BJ (cell line): ENCODE results near the gene CREB1. TPM values are rescaled to one million over a fixed set of nuclear protein-coding genes. Genes with fewer than 3 reads are reported as not detected.

ENCODE experiments used
- CTCF ChIA-PET: fragments of 350-600 bp; formaldehyde crosslinking; extraction: SDS; loops from one replicate; lab custom pipeline; 2021; ENCODE audit warnings: antibody characterized with exemption, inconsistent platforms; lab: Yijun Ruan, JAX
- POLR2A ChIA-PET: fragments of 300-600 bp; sonication (Branson Sonifier 250); formaldehyde crosslinking; extraction: SDS; loops from one replicate; lab custom pipeline; 2021; ENCODE audit warnings: antibody characterized with exemption; lab: Charles Lee
- DNase-seq: peaks from one replicate; pipeline ENCODE4 v3.0.0-alpha.2; 2011; ENCODE audit warnings: low read depth
- H3K27me3 ChIP-seq: 2 replicates; pipeline ENCODE4 v1.6.0; 2011; ENCODE audit warnings: low read length; ENCODE audit not compliant: control insufficient read depth, insufficient read depth
- H3K36me3 ChIP-seq: 2 replicates; pipeline ENCODE4 v1.5.1; 2011; ENCODE audit warnings: low read length; ENCODE audit not compliant: control insufficient read depth, insufficient read depth
- H3K4me3 ChIP-seq: 2 replicates; pipeline ENCODE4 v1.5.1; 2011; ENCODE audit warnings: low read depth, mild to moderate bottlenecking, control low read depth, low read length
- CTCF ChIP-seq: IDR thresholded peaks from 2 replicates; pipeline ENCODE4 v1.5.1; 2011; ENCODE audit warnings: low read depth, mild to moderate bottlenecking, control low read depth, inconsistent platforms, low read length, moderate library complexity; ENCODE audit not compliant: insufficient read depth
- polyA plus RNA-seq: library from polyadenylated mRNA; depleted of rRNA; stranded (reverse); fragments of >200 nt; gene quantifications from 2 replicates; pipeline ENCODE4 v1.2.3, GENCODE V29; 2011

CREB1 gene
- polyA plus RNA-seq, 1 experiment, result 44.4 TPM

- DNase-seq, result no peak
- CTCF ChIA-PET, result interaction anchor here (2.5 kb wide), 1 partner anchor 10 kb away, joined by 8 read pairs; the partner anchor contains the start of gene CREB1
- POLR2A ChIA-PET, result no interaction called here
- H3K27me3 ChIP-seq, result no peaks in the 10 kb centered on the region
- no peak overlapping the region for H3K4me3 ChIP-seq
- H3K36me3 ChIP-seq, result no peaks in the 10 kb centered on the region
- TF ChIP-seq CTCF, result no peak
These were observed 10.7 kb downstream of the CREB1 start for GRCh38 chr2:207540431-207540830.

DNA sequence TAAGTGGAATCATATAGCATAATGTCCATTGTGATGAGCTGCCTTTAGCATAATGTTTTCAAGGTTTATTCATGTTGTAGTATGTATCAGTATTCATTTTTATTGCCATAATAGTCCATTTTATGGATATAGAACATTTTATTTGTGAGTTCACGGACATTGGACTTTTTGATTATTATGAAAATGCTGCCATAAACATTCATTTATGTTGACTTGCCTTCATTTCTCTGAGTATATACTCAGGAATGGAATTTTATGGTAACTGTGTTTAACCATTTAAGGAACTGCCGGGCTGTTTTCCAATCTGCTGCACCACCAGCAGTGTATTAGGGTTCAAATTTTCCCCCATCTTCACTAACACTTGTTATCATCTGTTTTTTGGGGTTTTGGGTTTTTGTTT is 12.2 kb downstream of the CREB1 start:
- Histone ChIP-seq H3K27me3 (no peaks in the 10 kb centered on the region), H3K36me3 (no peaks in the 10 kb centered on the region), H3K4me3 (no peak overlapping the region)
- no peak for DNase-seq
- CTCF ChIA-PET, result interaction anchor here (0.7 kb wide), 1 partner anchor 54 kb away, joined by 3 read pairs; no protein-coding TSS in a partner anchor
- POLR2A ChIA-PET, result interaction anchor here (0.5 kb wide), 1 partner anchor 389 kb away, joined by 3 read pairs; no protein-coding TSS in a partner anchor
- TF ChIP-seq CTCF, result no peak

GRCh38 chr2:207543272-207543671 is 13.5 kb downstream of the CREB1 start:
- H3K27me3 ChIP-seq, result no peaks in the 10 kb centered on the region
- POLR2A ChIA-PET, result no interaction called here
- no peak for DNase-seq
- no peak for TF ChIP-seq CTCF
- no peak overlapping the region for H3K4me3 ChIP-seq
- CTCF ChIA-PET, result interaction anchor here (0.8 kb wide), 1 partner anchor 55 kb away, joined by 3 read pairs; no protein-coding TSS in a partner anchor
- no peaks in the 10 kb centered on the region for H3K36me3 ChIP-seq

- CTCF ChIA-PET, result interaction anchor here (0.8 to 2.3 kb wide), 2 partner anchors 14 to 80 kb away, joined by 3 to 4 read pairs; no protein-coding TSS in a partner anchor
- H3K27me3 ChIP-seq, result no peaks in the 10 kb centered on the region
- H3K4me3 ChIP-seq, result no peak overlapping the region
- POLR2A ChIA-PET, result interaction anchor here (0.6 to 0.7 kb wide), 2 partner anchors 83 to 92 kb away, joined by 5 to 6 read pairs; no protein-coding TSS in a partner anchor
- DNase-seq, result no peak
- no peak for TF ChIP-seq CTCF
- H3K36me3 ChIP-seq, result no peaks in the 10 kb centered on the region
These were observed 17.1 kb downstream of the CREB1 start for GRCh38 chr2:207546822-207547221.

GRCh38 chr2:207549145-207549544 is 19.4 kb downstream of the CREB1 start:
- CTCF ChIA-PET, result interaction anchor here (1.1 to 2.3 kb wide), 3 partner anchors 14 to 77 kb away, joined by 3 to 7 read pairs (median 4); no protein-coding TSS in a partner anchor
- Histone ChIP-seq H3K27me3 (no peaks in the 10 kb centered on the region), H3K4me3 (no peak overlapping the region), H3K36me3 (no peaks in the 10 kb centered on the region)
- TF ChIP-seq CTCF, result no peak
- DNase-seq, result no peak
- POLR2A ChIA-PET, result no interaction called here
